HG03575 (cell line): Measurements from ENCODE around the gene NEDD4L.

Source experiments
- ATAC-seq: cut with Tn5 transposase; IDR thresholded peaks from one replicate; pipeline ENCODE4 v1.9.1; 2021; ENCODE audit not compliant: unreplicated experiment, insufficient number of reproducible peaks, low FRiP score; ENCODE audit errors: extremely low read depth

NEDD4L gene

GRCh38 chr18:58212274-58212673 is 168.2 kb downstream of the NEDD4L start:
- ATAC-seq, result no peak

GRCh38 chr18:58213440-58213839 is 169.4 kb downstream of the NEDD4L start:
- ATAC-seq, result no peak

- ATAC-seq, result no peak
Measured at GRCh38 chr18:58215011-58215410, 171.0 kb downstream of the NEDD4L start.

- ATAC-seq, result no peak
Measured at GRCh38 chr18:58216071-58216481, 172.1 kb downstream of the NEDD4L start.

- no peak for ATAC-seq
Measured at GRCh38 chr18:58217052-58217451, 173.0 kb downstream of the NEDD4L start.

GRCh38 chr18:58218117-58218516 is 174.1 kb downstream of the NEDD4L start:
- ATAC-seq, result no peak

GRCh38 chr18:58221060-58221725 is 177.2 kb downstream of the NEDD4L start:
- ATAC-seq, result no peak

- no peak for ATAC-seq
Measured at GRCh38 chr18:58222432-58223125, 178.6 kb downstream of the NEDD4L start.

- ATAC-seq, result no peak
Measured at GRCh38 chr18:58223717-58224424, 179.8 kb downstream of the NEDD4L start.

GRCh38 chr18:58224425-58224750 is 180.4 kb downstream of the NEDD4L start:
- no peak for ATAC-seq

GRCh38 chr18:58225101-58225500 is 181.1 kb downstream of the NEDD4L start:
- ATAC-seq, result peak; percentile 82

- ATAC-seq, result no peak
Measured at GRCh38 chr18:58226429-58226828, 182.4 kb downstream of the NEDD4L start.

- ATAC-seq, result no peak
Measured at GRCh38 chr18:58227361-58227930, 183.4 kb downstream of the NEDD4L start.

GRCh38 chr18:58228176-58228575 is 184.2 kb downstream of the NEDD4L start:
- ATAC-seq, result no peak

- no peak for ATAC-seq
Measured at GRCh38 chr18:58228762-58229161, 184.7 kb downstream of the NEDD4L start.

- ATAC-seq, result no peak
Measured at GRCh38 chr18:58229162-58229561, 185.1 kb downstream of the NEDD4L start.

- no peak for ATAC-seq
Measured at GRCh38 chr18:58230438-58231179, 186.6 kb downstream of the NEDD4L start.

- ATAC-seq, result no peak
Measured at GRCh38 chr18:58231930-58232329, 187.9 kb downstream of the NEDD4L start.

- ATAC-seq, result no peak
Measured at GRCh38 chr18:58232668-58233067, 188.6 kb downstream of the NEDD4L start.
